GM12878 (cell line): Measurements from ENCODE around the gene GDNF.

Source experiments
- ATF7 ChIP-seq: fragments of 450-650 bp; IDR thresholded peaks from 2 replicates; pipeline ENCODE4 v1.6.1; 2016; ENCODE audit warnings: low read depth, mild to moderate bottlenecking
- CBFB ChIP-seq: IDR thresholded peaks from 2 replicates; pipeline ENCODE4 v1.6.1; 2016; ENCODE audit warnings: antibody characterized with exemption, low read depth
- CTCF ChIP-seq, 3 experiments: IDR thresholded peaks in 2 of 3; conservative IDR thresholded peaks in 1 of 3; 2 replicates each; pipeline ENCODE4 v1.5.1; 2011; ENCODE audit warnings: low read depth in 3 of 3, low read length in 3 of 3, mild to moderate bottlenecking in 3 of 3, control low read depth in 2 of 3, moderate library complexity in 2 of 3, inconsistent platforms in 1 of 3, mixed read lengths in 1 of 3; ENCODE audit not compliant: control insufficient read depth in 2 of 3, insufficient read depth in 1 of 3; ENCODE audit errors: extremely low read depth in 1 of 3
- POLR2A ChIP-seq: IDR thresholded peaks from 2 replicates; pipeline ENCODE4 v1.6.1; 2011; ENCODE audit warnings: low read depth, mild to moderate bottlenecking, low read length
- POLR2AphosphoS5 ChIP-seq: IDR thresholded peaks from 2 replicates; pipeline ENCODE4 v1.6.1; 2011; ENCODE audit warnings: mild to moderate bottlenecking, low read length, inconsistent platforms
- SMAD5 ChIP-seq: IDR thresholded peaks from 2 replicates; pipeline ENCODE4 v1.6.1; 2016; ENCODE audit warnings: antibody characterized with exemption, low read depth

GRCh38 chr5:37838152-37838932, 1.5 kb downstream of the GDNF start:
- TF ChIP-seq POLR2AphosphoS5 (no peak), ATF7 (no peak), POLR2A (no peak), CTCF (IDR thresholded peaks at IDR 0.05 in 2 of 3, conservative IDR thresholded peaks at IDR 0.05 in 1 of 3; ENCODE audit: control insufficient read depth in 2 of 3, extremely low read depth in 1 of 3, insufficient read depth in 1 of 3, low read depth in 3 of 3, low read length in 3 of 3) (no peak), CBFB (no peak), SMAD5 (no peak)
